Epithelial cell of esophagus (primary cell): Measurements from ENCODE around the gene RAD51D.

Experiments used
- DNase-seq: peaks from one replicate; pipeline ENCODE4 v3.0.0; 2010; ENCODE audit warnings: low read depth
- H3K4me3 ChIP-seq: 2 replicates; pipeline ENCODE4 v1.5.1; 2011; ENCODE audit warnings: mild to moderate bottlenecking, low read length, control low read depth
- TF ChIP-seq, protein P1 (sequence below): IDR thresholded peaks from 2 replicates; pipeline ENCODE4 v1.5.1; 2011; ENCODE audit warnings: low read depth, mild to moderate bottlenecking, low read length, control low read depth, inconsistent platforms; ENCODE audit not compliant: insufficient read depth; ENCODE audit errors: missing control alignments

RAD51D gene

DNA sequence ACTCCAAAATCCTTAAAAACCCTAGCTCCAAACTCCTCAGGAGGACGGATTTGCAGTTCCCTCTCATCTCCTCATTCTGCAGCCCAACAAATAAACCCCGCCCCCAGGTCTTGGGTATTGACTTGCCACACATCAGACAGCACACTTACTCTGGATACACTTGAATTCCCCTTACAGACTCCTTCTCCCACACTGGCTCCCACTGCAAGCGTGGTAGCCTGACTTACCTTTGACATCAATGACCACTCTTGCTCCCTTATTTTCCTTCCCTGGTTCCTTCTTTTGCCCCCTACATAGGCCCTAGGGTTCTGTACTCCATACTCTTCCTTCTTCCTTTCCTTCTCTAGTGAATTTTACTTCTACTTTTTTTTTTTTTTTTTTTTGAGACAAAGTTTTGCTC lies 63.6 kb downstream of the RAD51D start:
- TF ChIP-seq, protein P1, sequence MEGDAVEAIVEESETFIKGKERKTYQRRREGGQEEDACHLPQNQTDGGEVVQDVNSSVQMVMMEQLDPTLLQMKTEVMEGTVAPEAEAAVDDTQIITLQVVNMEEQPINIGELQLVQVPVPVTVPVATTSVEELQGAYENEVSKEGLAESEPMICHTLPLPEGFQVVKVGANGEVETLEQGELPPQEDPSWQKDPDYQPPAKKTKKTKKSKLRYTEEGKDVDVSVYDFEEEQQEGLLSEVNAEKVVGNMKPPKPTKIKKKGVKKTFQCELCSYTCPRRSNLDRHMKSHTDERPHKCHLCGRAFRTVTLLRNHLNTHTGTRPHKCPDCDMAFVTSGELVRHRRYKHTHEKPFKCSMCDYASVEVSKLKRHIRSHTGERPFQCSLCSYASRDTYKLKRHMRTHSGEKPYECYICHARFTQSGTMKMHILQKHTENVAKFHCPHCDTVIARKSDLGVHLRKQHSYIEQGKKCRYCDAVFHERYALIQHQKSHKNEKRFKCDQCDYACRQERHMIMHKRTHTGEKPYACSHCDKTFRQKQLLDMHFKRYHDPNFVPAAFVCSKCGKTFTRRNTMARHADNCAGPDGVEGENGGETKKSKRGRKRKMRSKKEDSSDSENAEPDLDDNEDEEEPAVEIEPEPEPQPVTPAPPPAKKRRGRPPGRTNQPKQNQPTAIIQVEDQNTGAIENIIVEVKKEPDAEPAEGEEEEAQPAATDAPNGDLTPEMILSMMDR = no peak
- no peak for DNase-seq

GRCh38 chr17:35053204-35053603 lies 66.5 kb downstream of the RAD51D start:
- no peak for DNase-seq
- TF ChIP-seq, protein P1 = no peak
- no peak overlapping the region for H3K4me3 ChIP-seq

More for the DNA sequence above, 63.6 kb downstream of the RAD51D start:
- H3K4me3 ChIP-seq = no peak overlapping the region

DNA sequence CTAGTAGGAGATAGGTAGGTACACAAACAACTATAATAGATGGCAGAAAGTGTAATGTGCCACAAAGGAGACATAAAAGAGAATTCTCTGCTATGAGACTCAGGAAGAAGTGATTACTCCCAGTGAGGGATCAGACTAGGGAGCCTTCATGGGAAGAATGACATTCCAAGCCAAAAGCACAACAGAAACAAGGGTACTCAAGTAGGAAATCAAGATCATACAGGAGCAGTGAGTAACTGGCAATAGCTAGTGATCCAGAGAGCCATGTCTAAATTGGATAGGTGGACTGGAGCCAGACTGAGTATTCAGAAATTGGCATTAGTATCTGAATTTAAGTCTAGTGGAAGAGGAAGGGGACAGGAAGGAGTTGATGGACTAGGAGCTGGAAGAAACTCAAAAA lies 66.9 kb downstream of the RAD51D start:
- no peak overlapping the region for H3K4me3 ChIP-seq
- no peak for DNase-seq
- TF ChIP-seq, protein P1 = no peak

DNA sequence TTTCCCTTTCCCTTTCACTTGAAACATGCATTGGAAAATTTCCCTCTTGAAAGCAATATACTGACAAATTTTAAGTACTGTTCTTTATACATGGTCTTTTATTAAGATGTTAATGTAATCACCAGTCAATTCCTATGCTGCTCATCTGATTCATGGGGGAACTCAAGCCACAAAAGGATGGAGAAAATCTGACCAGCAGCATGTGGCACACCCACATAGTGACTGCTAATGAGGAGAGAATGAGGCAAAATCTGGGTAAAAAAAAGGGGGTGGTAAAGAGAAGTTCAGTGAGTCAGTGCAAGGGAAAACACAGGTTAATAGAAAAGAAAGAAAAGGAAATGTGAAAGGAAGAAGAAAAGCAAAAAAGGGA lies 67.4 kb downstream of the RAD51D start:
- no peak overlapping the region for H3K4me3 ChIP-seq
- no peak for DNase-seq
- TF ChIP-seq, protein P1 = no peak

GRCh38 chr17:35051579-35052240 lies 68.0 kb downstream of the RAD51D start:
- H3K4me3 ChIP-seq = no peak overlapping the region
- no peak for DNase-seq
- TF ChIP-seq, protein P1 = no peak

DNA sequence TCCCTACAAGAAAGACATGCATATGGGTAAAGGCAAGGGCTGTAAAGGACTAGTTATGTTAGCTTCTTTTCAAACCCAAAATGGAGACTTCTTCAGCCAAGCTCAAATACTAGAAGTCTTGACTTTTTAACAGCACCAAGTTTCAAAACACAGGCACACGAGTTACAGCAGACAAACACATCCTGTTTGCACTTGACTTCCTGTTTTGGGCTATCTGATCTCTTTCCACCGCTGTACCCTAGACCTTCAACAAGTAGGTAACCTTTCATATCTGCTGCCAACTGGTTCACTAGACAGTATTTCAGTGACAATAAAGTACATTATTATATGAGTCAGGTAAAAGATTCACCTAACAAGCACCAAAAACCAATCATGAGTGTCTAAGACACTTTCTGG lies 68.5 kb downstream of the RAD51D start:
- TF ChIP-seq, protein P1 = no peak
- no peak for DNase-seq
- H3K4me3 ChIP-seq = no peak overlapping the region

DNA sequence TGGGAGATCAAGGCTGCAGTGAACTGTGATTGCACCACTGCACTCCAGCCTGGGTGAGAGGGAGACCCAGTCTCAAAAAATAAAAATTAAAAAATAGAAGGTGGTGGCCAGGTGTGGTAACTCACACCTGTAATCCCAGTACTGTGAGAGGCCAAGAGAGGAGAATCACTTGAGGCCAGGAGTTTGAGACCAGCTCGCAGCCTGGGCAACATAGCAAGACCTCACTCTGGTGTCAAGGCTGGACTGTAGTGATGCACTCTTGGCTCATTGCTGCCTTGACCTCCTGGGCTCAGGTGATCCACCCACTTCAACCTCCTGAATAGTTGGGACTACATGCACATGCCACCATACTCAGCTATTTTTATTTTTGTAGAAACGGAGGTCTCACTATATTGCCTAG lies 69.5 kb downstream of the RAD51D start:
- DNase-seq = no peak
- TF ChIP-seq, protein P1 = no peak
- H3K4me3 ChIP-seq = no peak overlapping the region
